ENCODE measurements around the gene KRTAP5-1.

DNA sequence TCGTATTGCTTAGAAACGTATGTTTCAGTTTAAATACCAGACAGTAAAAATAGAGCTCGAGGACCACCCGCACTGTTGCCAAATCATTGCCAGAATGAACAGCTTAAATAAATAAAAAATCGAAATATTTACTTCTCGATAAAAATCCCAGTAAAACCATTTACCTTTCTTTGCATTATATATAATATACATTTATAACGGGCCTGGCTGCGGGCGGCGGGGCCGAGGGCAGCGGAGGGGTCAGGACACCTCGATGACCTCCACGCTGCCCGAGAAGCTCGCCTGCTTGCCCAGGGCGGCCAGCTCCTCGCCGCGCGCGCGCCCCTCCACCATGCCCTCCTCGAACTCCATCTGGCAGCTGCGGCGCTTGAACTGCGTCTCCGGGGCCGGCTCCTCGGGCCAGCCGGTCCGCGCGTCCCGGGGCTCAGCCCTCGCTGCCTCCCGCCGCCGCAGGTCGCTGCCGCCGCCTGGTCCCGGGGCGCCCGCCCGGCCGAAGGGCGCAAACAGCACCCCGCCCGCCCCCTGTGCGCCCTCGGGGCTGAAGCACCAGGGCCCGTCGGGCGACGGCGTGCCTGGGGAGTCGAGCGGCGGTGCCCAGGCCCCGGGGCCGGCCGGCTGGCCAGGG is 28.7 kb downstream of the KRTAP5-1 start:
- TF ChIP-seq, protein P1, sequence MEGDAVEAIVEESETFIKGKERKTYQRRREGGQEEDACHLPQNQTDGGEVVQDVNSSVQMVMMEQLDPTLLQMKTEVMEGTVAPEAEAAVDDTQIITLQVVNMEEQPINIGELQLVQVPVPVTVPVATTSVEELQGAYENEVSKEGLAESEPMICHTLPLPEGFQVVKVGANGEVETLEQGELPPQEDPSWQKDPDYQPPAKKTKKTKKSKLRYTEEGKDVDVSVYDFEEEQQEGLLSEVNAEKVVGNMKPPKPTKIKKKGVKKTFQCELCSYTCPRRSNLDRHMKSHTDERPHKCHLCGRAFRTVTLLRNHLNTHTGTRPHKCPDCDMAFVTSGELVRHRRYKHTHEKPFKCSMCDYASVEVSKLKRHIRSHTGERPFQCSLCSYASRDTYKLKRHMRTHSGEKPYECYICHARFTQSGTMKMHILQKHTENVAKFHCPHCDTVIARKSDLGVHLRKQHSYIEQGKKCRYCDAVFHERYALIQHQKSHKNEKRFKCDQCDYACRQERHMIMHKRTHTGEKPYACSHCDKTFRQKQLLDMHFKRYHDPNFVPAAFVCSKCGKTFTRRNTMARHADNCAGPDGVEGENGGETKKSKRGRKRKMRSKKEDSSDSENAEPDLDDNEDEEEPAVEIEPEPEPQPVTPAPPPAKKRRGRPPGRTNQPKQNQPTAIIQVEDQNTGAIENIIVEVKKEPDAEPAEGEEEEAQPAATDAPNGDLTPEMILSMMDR (IDR thresholded peaks at IDR 0.05) = no peak
- TF ChIP-seq POLR2AphosphoS5 (IDR thresholded peaks at IDR 0.05) = no peak
- no peak for TF ChIP-seq POLR2A (IDR thresholded peaks at IDR 0.05)

Data from prostate gland (tissue), 2 donors.